GM21390 (cell line): Measurements from ENCODE around the gene PDE8B.
"Not testable (repeated sequence)": the region's sequence is repeated elsewhere in the genome, so short reads cannot be mapped to it uniquely, and the experiment has no call there.

Experiments
- ATAC-seq: cut with Tn5 transposase; IDR thresholded peaks from one replicate; pipeline ENCODE4 v1.9.1; 2021; ENCODE audit not compliant: unreplicated experiment

PDE8B gene

DNA sequence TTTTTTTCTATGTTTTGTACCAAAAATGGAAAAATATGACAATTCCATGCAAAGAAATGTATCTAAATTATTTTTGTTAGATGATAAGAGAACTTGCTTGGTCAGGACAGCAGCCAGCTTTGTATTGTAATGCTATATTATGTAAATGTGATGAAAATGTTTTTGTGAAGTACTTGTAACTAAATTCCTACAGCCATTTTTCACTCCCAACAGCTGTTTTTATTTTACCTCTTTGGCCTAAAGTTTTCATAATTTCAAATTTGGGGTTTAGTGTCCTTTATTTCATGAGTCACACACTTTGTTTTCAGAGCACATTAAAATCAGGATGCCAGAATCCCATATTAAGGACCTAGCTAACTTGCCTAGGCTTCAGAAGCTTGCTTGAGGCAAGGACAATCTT is 217.5 kb downstream of the PDE8B start:
- ATAC-seq = no peak

DNA sequence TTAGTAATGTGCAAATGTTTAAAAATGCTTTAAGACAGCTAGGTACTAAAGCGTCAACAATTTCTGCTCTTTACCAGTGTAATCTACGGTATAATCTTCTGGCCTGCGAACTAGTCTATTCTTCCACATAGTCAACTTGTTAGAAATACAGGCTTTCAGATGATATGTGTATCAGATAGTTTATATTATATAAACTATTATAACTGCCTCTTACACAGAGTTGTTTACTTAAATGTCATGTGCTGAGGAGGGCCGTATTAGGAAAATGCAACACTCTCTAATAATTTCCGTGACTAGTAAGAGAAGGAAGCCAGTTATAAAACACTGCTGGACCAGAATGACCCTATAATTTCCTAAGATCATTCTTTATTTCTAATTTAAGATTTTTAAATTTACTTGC is 218.0 kb downstream of the PDE8B start:
- ATAC-seq = no peak

DNA sequence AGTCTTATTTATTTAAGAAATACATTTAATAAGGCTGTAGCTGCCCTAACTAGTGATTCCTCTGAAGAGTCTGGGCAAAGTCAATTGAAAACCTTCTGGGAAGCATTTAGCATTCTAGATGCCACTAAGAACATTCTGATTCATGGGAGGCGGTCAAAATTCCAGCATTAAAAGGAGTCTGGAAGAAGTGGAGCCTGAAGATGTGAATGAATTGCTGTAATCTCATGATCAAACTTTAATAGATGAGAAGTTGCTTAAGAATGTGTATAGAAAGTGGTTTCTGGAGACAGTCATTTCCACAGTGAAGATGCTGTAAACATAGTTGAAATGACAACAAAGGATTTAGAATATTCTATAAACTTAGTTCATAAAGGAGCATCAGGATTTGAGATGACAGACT is 220.2 kb downstream of the PDE8B start:
- no peak for ATAC-seq

DNA sequence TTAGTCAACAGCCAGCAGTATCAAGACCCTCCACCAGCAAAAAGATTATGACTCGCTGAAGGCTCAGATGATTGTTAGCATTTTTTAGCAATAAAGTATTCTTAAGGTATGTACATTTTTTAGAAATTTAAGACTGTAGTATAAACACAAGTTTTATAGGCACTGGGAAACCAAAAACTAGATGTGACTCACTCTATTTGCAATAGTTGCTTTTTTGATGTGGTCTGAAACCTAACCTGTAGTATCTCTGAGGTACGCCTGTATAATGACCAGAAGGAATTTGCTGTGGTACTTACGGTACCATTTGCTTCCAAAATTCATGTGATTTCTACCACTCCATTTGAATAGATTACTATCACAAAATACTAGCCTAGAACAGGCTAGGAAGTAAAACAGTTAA is 220.8 kb downstream of the PDE8B start:
- ATAC-seq = no peak

DNA sequence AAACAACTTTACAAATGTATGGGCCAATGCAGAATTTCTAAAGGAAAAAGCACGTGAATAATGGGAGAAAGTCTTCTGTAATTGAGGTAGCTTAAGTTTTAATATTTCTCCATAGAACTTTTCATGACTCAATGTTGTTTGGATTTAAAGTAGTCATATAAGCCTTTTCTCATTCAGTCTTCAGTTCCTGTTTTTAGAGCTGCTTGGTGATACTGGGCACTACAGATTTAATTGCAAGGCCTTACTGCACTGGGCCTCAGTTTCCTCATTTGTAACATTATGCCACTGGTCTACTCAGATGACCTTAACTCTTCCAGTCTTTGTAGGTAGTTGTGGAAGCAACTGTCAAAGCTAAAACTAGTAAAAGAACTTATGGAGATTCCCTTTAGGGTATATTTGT is 221.2 kb downstream of the PDE8B start:
- ATAC-seq = no peak

DNA sequence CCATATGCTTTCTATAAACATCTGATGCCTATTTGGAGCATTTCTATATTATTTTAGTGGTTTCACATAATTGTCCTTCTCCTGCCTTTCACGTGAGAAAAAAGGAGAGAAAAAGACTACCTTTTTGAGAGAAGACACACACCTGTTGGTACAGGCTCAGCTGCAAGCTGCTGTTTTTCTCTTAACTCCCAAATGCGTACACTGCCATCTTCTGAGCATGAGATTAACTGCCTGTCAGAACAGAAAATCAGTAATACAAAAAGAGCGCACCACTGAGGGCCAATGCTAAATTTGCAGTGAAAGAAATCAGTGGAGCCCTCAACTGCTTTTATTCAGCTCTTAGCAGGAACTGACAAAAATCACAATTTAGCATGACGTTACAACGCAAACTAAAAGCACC is 226.7 kb downstream of the PDE8B start:
- no peak for ATAC-seq

DNA sequence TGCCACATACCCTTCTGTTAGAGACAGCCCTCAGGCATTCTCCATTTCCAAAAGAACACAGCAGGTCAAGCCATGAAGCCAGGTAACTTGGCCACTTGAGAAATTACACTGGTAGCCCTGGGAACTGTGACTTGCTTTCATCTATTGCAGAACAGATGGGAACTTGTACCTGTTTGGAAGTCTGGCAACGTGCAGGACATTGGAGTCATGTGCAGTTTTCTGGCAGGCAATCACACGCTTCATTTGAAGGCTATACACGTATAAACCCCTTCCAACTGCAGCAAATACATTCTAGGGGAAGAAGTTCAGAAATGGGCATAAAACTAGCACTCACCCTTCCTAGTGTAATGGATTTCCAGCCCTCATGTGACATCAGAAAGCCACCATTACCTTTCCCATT is 227.6 kb downstream of the PDE8B start:
- ATAC-seq = no peak

DNA sequence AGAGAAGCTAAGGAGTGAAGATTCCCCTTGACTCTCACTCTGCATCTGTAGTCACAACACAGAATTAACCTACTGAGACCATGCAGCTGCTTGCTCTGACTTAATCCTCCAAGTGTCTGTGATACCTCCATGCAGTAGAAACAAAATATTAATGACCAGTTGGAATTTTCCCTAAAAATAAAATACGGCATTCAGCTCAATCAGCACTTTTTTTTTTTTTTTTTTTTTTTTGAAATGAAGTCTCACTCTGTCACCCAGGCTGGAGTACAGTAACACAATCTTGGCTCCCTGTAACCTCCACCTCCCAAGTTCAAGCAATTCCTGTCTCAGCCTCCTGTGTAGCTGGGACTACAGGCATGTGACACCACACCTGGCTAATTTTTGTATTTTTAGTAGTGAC is 233.2 kb downstream of the PDE8B start:
- no peak for ATAC-seq

DNA sequence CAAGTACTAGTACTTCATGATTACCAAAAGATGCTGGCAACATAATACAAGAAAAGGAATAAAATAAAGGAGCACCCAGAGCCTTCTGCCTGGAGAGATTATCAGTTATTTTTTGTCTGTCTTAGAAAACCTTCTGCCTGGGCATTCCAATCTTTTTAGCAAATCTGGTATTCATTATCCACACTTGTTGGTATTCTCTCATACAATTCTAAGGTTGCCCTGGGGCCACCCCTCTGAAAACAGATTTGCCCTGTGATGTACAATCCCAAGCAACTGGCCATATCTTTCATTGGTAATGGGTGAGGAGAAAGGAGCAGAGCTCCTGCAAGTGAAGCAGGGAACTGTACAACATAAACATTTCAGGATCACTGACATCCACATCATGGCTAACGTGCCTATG is 233.9 kb downstream of the PDE8B start:
- no peak for ATAC-seq

DNA sequence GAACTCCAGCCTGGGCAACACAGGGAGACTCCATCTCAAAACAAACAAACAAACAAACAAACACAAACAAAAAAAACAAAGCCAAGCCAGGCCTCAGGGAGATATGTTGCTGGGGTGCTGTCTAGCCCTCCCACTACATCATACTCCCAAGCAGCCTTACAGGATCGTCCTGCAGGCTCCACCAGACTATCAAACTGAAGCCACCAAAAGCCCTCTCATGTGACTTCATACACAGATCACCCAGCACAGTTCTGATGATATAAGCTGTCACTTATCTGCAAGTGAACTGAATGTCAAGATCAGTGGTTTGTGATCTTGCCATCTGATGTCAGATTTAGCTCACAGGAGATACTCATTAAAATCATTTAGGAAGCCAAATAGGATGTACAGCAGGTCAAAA is 238.4 kb downstream of the PDE8B start:
- no peak for ATAC-seq

DNA sequence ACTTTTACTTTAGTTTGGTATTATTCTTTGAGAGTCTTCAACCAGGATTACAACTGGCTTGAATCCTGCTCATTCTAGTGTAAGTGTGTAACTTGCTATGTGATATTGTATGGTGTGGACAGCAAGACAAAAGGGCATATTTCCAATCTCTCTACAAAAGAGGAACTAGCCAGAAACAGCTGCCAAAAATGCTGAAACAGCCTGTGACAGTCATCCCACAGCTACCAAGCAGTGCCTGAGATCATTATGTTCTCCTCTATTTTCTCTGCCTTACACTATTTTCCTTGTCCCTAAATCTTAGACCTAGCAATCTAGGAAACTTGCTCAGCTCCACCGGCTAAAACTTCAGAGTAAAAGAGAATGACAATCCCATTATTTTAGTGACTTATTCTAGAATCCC is 238.8 kb downstream of the PDE8B start:
- ATAC-seq = no peak

DNA sequence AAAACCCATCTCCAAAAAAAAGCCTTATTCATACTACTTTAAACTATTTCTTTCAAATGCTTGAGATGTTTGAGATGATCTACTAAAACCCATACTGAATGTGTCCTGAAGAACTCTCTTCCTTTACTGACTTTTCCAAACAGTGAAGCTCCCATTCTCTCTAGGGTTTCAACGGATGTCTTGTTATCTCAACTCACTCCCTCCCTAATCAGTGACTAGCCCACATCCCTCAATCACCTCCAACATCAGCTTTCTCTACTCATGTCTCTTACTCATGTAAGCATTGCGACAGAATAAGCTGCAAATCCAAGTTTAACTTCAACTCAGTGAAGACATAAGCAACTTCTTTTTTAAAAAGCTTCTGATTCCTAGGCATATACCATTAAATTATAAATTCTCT is 239.5 kb downstream of the PDE8B start:
- ATAC-seq = no peak

DNA sequence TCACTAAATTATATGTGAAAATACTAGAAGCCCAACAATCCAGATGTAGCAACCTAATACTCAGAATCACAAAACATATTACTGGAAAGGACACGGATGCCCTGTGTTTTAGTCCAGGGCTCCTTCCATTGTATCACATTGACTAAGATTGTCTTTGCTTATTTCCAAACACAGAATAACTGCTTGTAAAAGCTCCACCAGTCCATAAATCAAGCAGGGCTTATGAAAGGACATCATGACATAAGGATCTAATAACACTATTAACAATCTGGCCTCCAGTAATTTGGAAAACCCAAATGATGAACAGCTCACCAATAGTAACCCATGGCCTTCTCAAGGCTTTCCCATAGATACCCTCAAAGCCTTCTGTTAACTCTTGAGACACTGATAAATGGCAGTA is 241.9 kb downstream of the PDE8B start:
- ATAC-seq = no peak

DNA sequence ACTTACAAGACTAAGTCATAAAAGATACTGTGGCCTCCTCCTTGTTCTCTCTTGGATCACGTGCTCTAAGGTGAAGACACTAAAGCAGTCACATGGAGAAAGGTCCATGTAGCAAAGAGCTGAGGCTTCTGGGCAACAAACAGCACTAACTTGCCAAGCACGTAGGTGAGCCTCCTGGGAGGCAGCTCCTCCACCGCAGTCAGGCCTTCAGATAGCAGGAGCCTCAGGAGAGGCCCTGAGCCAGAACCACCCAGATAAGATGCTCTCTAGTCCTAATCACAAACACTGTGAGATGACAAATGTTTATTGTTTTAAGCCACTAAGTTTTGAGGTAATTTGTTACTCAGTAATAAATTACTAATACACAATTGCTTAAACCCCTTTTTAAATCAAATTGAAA is 243.6 kb downstream of the PDE8B start:
- ATAC-seq = no peak

DNA sequence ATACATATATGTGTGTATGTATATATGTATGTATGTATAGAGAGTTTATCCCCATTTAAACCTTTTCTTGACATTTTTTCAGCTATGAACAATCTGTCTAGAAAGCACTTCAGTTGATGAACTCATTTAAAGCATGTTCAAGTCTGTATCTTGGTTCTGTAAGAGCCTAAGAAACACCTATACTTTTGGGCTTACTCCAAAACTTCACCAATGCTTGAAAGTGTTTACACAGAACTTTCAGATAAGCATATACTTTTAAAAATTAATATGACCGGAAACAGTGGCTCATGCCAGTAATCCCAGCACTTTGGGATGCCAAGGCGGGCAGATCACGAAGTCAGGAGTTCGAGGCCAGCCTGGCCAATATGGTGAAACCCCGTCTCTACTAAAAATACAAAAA is 250.8 kb downstream of the PDE8B start:
- no peak for ATAC-seq

DNA sequence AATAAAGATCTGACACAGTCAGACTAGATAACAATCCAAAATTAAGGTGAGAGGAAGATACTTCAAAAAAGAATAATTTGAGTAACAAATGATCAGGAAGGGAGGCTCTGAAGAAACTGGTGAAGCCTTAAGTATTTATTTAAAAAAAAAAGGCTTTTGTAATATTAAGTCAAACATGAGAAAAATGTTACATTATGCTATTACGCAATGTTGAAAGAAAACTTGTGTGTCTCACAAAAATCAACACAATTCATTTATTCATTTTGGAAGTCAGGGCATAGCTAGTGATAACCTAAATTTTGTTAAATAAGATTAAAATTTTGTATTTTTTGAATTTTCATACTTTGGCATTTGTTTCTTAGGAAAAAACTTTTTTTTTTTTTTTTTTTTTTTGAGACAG is 253.4 kb downstream of the PDE8B start:
- ATAC-seq = no peak

DNA sequence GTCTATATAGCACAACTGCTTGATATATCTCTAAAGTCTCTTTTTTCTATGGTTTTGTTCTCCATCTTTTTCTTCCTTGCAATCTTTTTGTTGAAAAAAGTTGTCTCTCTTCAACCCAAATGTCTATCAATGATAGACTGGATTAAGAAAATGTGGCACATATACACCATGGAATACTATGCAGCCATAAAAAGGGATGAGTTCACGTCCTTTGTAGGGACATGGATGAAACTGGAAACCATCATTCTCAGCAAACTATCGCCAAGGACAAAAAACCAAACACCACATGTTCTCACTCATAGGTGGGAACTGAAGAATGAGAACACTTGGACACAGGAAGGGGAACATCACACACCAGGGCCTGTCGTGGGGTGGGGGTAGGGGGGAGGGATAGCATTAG is 258.4 kb downstream of the PDE8B start:
- ATAC-seq = not testable (repeated sequence)

DNA sequence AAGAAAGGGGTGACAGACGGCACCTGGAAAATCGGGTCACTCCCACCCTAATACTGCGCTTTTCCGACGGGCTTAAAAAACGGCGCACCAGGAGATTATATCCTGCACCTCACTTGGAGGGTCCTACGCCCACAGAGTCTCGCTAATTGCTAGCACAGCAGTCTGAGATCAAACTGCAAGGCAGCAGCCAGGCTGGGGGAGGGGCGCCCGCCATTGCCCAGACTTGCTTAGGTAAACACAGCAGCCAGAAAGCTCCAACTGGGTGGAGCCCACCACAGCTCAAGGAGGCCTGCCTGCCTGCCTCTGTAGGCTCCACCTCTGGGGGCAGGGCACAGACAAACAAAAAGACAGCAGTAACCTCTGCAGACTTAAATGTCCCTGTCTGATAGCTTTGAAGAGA is 264.6 kb downstream of the PDE8B start:
- not testable (repeated sequence) for ATAC-seq
